Large intestine (tissue), 3 donors: ENCODE results near the gene MANEAL. TPM values are rescaled to one million over a fixed set of nuclear protein-coding genes. Genes with fewer than 3 reads are reported as not detected.

Experiments used
- DNase-seq, 2 donors: peaks; one replicate each; pipeline versions ENCODE4 v3.0.0 to v3.0.0-alpha.2; 2013
- H3K27ac ChIP-seq: one replicate; pipeline ENCODE4 v1.5.1; 2013; ENCODE audit warnings: low read length
- H3K27me3 ChIP-seq: 2 replicates; pipeline ENCODE4 v1.6.1; 2013; ENCODE audit warnings: low read length; ENCODE audit not compliant: control insufficient read depth, insufficient read depth
- H3K36me3 ChIP-seq: 2 replicates; pipeline ENCODE4 v1.6.1; 2013; ENCODE audit warnings: low read length; ENCODE audit not compliant: control insufficient read depth, insufficient read depth
- H3K4me1 ChIP-seq: one replicate; pipeline ENCODE4 v1.6.1; 2013; ENCODE audit warnings: low read length; ENCODE audit not compliant: control insufficient read depth, insufficient read depth
- H3K4me3 ChIP-seq: one replicate; pipeline ENCODE4 v1.5.1; 2013; ENCODE audit warnings: low read length
- H3K9me3 ChIP-seq: one replicate; pipeline ENCODE4 v1.6.1; 2013; ENCODE audit warnings: mild to moderate bottlenecking, low read depth, low read length, moderate library complexity; ENCODE audit not compliant: control insufficient read depth
- WGBS: methylation state at CpG from one replicate; pipeline ENCODE4 v1.1.5; 2013; ENCODE audit warnings: low lambda C conversion rate; ENCODE audit not compliant: insufficient coverage; 5-methylcytosine and 5-hydroxymethylcytosine counted together
- polyA plus RNA-seq: library from polyadenylated mRNA; unstranded; fragments of 120-200 nt; gene quantifications from one replicate; pipeline ENCODE4 v1.2.1, GENCODE V29; 2013

Gene MANEAL
- polyA plus RNA-seq, 1 donor: 5.6 TPM

GRCh38 chr1:37808369-37809319, 15.0 kb downstream of the MANEAL start:
- WGBS: no CpG with 5 or more reads among the region's 54 CpGs
- H3K4me1 ChIP-seq: peaks cover 12% of the 10 kb centered on the region
- DNase-seq: peak; percentile 47 to 57

DNA sequence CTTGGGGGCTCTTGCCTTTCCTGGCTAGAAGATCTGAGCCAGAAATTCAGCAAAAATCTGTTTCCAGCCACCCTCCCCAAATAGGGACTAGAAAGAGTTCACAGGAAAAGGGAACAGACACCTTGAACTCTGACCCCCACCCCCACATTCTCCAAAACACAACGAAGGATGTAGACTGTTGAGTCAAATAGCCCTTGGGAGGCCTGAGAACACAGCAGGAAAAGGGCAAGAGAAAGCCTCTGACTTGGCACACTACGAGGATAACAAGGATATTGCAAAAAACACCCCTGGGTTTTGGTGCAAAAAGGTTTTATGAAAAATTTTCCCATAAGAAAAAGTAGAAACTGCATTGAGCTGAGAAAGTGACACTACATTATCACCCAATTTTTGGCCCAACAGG, 16.3 kb downstream of the MANEAL start:
- peaks cover 12% of the 10 kb centered on the region for H3K4me1 ChIP-seq
- no CpG with 5 or more reads among the region's 2 CpGs for WGBS

More at GRCh38 chr1:37808369-37809319, 15.0 kb downstream of the MANEAL start:
- Histone ChIP-seq H3K27ac (peak overlapping the region; percentile 83), H3K36me3 (peaks cover 34% of the 10 kb centered on the region), H3K4me3 (peak overlapping the region; percentile 65), H3K27me3 (no peaks in the 10 kb centered on the region), H3K9me3 (no peaks in the 10 kb centered on the region)

GRCh38 chr1:37811027-37811655, 17.5 kb downstream of the MANEAL start:
- Histone ChIP-seq H3K4me3 (no peak overlapping the region), H3K27ac (no peak overlapping the region), H3K4me1 (peaks cover 12% of the 10 kb centered on the region), H3K36me3 (peaks cover 28% of the 10 kb centered on the region), H3K9me3 (no peaks in the 10 kb centered on the region), H3K27me3 (no peaks in the 10 kb centered on the region)
- WGBS: 100% methylated on average over 1 of the region's 7 CpGs
- DNase-seq: peak; percentile 56 to 70

More for the DNA sequence above, 16.3 kb downstream of the MANEAL start:
- H3K27me3 ChIP-seq: no peaks in the 10 kb centered on the region
- H3K27ac ChIP-seq: no peak overlapping the region
- H3K4me3 ChIP-seq: no peak overlapping the region
- DNase-seq: no peak
- no peaks in the 10 kb centered on the region for H3K9me3 ChIP-seq
- H3K36me3 ChIP-seq: peaks cover 28% of the 10 kb centered on the region

- no CpG with 5 or more reads among the region's 2 CpGs for WGBS
- no peaks in the 10 kb centered on the region for H3K9me3 ChIP-seq
- no peak overlapping the region for H3K4me3 ChIP-seq
- H3K27ac ChIP-seq: no peak overlapping the region
- DNase-seq: no peak
- H3K4me1 ChIP-seq: peaks cover 6% of the 10 kb centered on the region
- peaks cover 32% of the 10 kb centered on the region for H3K36me3 ChIP-seq
- no peaks in the 10 kb centered on the region for H3K27me3 ChIP-seq
Measured at GRCh38 chr1:37813529-37814145, 20.0 kb downstream of the MANEAL start.

GRCh38 chr1:37814252-37814651, 20.6 kb downstream of the MANEAL start:
- peaks cover 36% of the 10 kb centered on the region for H3K36me3 ChIP-seq

GRCh38 chr1:37817481-37817880, 23.8 kb downstream of the MANEAL start:
- no peaks in the 10 kb centered on the region for H3K27me3 ChIP-seq
- H3K4me3 ChIP-seq: no peak overlapping the region
- H3K9me3 ChIP-seq: no peaks in the 10 kb centered on the region
- peaks cover 57% of the 10 kb centered on the region for H3K36me3 ChIP-seq
- no peak overlapping the region for H3K27ac ChIP-seq
- no peaks in the 10 kb centered on the region for H3K4me1 ChIP-seq
- no peak for DNase-seq
- WGBS: no CpG with 5 or more reads among the region's 2 CpGs

More at GRCh38 chr1:37814252-37814651, 20.6 kb downstream of the MANEAL start:
- no CpG with 5 or more reads among the region's 7 CpGs for WGBS
- Histone ChIP-seq H3K27ac (no peak overlapping the region), H3K9me3 (no peaks in the 10 kb centered on the region), H3K4me1 (peaks cover 1% of the 10 kb centered on the region), H3K27me3 (no peaks in the 10 kb centered on the region), H3K4me3 (no peak overlapping the region)
- no peak for DNase-seq

GRCh38 chr1:37821481-37821880, 27.8 kb downstream of the MANEAL start:
- H3K36me3 ChIP-seq: peaks cover 51% of the 10 kb centered on the region
- no peak overlapping the region for H3K27ac ChIP-seq
- H3K27me3 ChIP-seq: no peaks in the 10 kb centered on the region
- H3K4me3 ChIP-seq: no peak overlapping the region
- DNase-seq: no peak
- H3K4me1 ChIP-seq: no peaks in the 10 kb centered on the region
- no peaks in the 10 kb centered on the region for H3K9me3 ChIP-seq
- no CpG with 5 or more reads among the region's 2 CpGs for WGBS

DNA sequence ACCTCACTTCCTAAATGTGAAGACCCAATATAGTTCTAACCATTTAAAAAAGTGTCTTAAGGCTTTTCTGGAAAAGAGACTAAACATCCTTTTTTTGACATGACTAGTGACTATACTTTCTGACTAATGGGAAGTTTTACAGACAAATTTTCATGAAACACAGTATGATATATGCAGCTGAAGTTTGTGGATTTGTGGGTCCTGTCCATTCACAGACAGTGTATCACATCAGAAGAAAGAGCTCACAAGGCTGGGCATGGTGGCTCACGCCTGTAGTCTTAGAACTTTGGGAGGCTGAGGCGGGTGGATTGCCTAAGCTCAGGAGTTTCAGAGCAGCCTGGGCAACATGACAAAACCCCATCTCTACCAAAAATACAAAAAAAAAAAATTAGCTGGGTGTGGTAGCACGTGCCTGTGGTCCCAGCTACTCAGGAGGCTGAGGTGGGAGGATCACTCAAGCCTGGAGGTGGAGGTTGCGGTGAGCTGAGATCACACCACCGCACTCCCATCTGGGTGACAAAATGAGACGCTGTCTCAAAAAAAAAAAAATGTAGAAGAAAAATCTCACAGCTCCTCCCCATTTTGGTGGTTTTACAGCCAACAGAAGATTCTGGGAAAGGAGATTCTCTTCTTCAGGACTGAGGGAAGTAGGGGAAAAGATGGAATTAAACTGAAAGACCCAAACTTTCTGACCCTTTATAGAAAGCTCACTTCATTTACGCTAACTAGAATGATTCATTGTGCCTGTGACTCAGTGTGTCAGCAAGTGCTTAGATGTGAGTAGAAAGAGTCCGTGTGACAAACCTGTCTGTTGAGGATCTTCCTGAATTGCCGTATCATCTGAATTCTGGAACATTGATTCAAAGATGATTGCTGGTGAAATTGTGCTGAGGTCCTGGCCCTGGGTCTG, 29.5 kb downstream of the MANEAL start:
- no peaks in the 10 kb centered on the region for H3K4me1 ChIP-seq
- no peaks in the 10 kb centered on the region for H3K27me3 ChIP-seq
- WGBS: 96% methylated on average over 5 of the region's 9 CpGs
- H3K36me3 ChIP-seq: peaks cover 38% of the 10 kb centered on the region
- H3K4me3 ChIP-seq: no peak overlapping the region
- no peaks in the 10 kb centered on the region for H3K9me3 ChIP-seq
- no peak for DNase-seq
- H3K27ac ChIP-seq: no peak overlapping the region

DNA sequence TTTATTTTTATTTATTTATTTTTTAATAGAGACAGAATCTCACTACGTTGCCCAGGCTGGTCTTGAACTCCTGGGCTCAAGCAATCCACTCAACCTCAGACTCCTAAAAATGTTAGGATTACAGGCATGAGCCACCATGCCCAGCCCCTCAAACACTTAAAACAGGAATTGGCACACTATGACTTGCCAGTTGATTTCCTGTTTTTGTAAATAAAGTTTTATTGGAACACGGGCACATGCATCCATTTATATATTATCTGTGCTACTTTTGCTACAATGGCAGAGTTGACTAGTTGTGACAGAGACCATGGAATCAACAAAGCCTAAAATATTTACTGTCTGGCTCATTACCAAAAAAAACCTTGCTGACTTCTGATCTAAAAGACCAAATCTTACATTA, 30.4 kb downstream of the MANEAL start:
- Histone ChIP-seq H3K9me3 (no peaks in the 10 kb centered on the region), H3K4me3 (no peak overlapping the region), H3K27ac (no peak overlapping the region), H3K36me3 (peaks cover 39% of the 10 kb centered on the region), H3K4me1 (peaks cover 4% of the 10 kb centered on the region), H3K27me3 (no peaks in the 10 kb centered on the region)
- no peak for DNase-seq
- WGBS: no CpG with 5 or more reads among the region's 2 CpGs
